Stomach (tissue), 9 donors: ENCODE measurements around the gene TMEM187. TPM values are rescaled to one million over a fixed set of nuclear protein-coding genes. Genes with fewer than 3 reads are reported as not detected.

Experiments
- DNase-seq, 2 donors: peaks; one replicate each; pipeline versions ENCODE4 v3.0.0 to v3.0.0-alpha.2; 2013 to 2019
- H3K27ac ChIP-seq, 5 donors: fragments of 200-600 bp in 4 of 5; sonication (generic) in 4 of 5; one replicate each; pipeline ENCODE4 v1.5.1; 2013 to 2019; ENCODE audit warnings: mild to moderate bottlenecking in 1 of 5, moderate library complexity in 1 of 5
- H3K27me3 ChIP-seq, 3 donors: fragments of 200-600 bp; sonication (generic); one replicate each; pipeline ENCODE4 v1.5.1; 2017 to 2019; ENCODE audit warnings: mixed run types in 1 of 3
- H3K36me3 ChIP-seq, 4 donors: fragments of 200-600 bp; sonication (generic); 1 replicate in 3 of 4; 2 replicates in 1 of 4; pipeline ENCODE4 v1.5.1; 2016 to 2019
- H3K4me1 ChIP-seq, 4 donors: fragments of 200-600 bp; sonication (generic); one replicate each; pipeline ENCODE4 v1.5.1; 2016 to 2019
- H3K4me3 ChIP-seq, 4 donors: fragments of 200-600 bp; sonication (generic) in 3 of 4; one replicate each; pipeline ENCODE4 v1.5.1; 2016 to 2019; ENCODE audit warnings: mild to moderate bottlenecking in 1 of 4
- H3K9me3 ChIP-seq, 4 donors: fragments of 200-600 bp; sonication (generic); one replicate each; pipeline ENCODE4 v1.5.1; 2016 to 2019
- CTCF ChIP-seq, 7 experiments: fragments of 450-650 bp in 4 of 7; fragments of 200-600 bp in 3 of 7; sonication (generic) in 3 of 7; IDR thresholded peaks; one replicate each; pipeline ENCODE4 v1.5.1; 2016 to 2019; ENCODE audit warnings: antibody characterized with exemption in 7 of 7, control low read depth in 2 of 7, mild to moderate bottlenecking in 1 of 7
- EP300 ChIP-seq: sonication (generic); formaldehyde crosslinking; IDR thresholded peaks from one replicate; pipeline ENCODE4 v1.6.1; 2017; ENCODE audit warnings: antibody characterized with exemption
- POLR2A ChIP-seq, 4 donors: fragments of 450-650 bp; IDR thresholded peaks; one replicate each; pipeline ENCODE4 v1.6.1; 2016; ENCODE audit warnings: antibody characterized with exemption in 4 of 4, control low read depth in 2 of 4, mild to moderate bottlenecking in 1 of 4, moderate library complexity in 1 of 4
- POLR2AphosphoS5 ChIP-seq, 3 donors: sonication (generic); formaldehyde crosslinking; IDR thresholded peaks; one replicate each; pipeline ENCODE4 v1.6.1; 2016; ENCODE audit warnings: antibody characterized with exemption in 3 of 3
- WGBS, 5 donors: extraction: QIAGEN DNeasy Blood & Tissue Kit in 3 of 5; methylation state at CpG; one replicate each; pipeline versions ENCODE4 v1.1.5 to v1.1.7; 2013 to 2018; 5-methylcytosine and 5-hydroxymethylcytosine counted together
- intact Hi-C: fragments of 100-400 bp; cut with DNase I; formaldehyde crosslinking; loops from one replicate; pipeline ENCODE4 v1.15.1; 2023; ENCODE audit warnings: low total_unique reads
- polyA plus RNA-seq, 3 donors: library from polyadenylated mRNA; stranded (reverse); fragments of 200-250 nt; gene quantifications; one replicate each; pipeline ENCODE4 v1.2.3, GENCODE V29; 2013
- total RNA-seq, 5 donors: library from RNA; depleted of rRNA; stranded (reverse); fragments of >200 nt; gene quantifications; one replicate each; pipeline versions ENCODE4 v1.1.0 to v1.2.3, GENCODE V29; 2014 to 2016
- donor health status: healthy with polysubstance abuse.
- donor health status: Bipolar disorder and iron deficiency.
- donor health status: healthy.

Gene TMEM187
- total and polyA plus RNA-seq, 8 donors: 0.89 to 16.2 (median 4.6) TPM; not detected in 1

- intact Hi-C loops: no loop called here
- Histone ChIP-seq H3K9me3 (no peaks in the 10 kb centered on the region), H3K27ac (no peak overlapping the region), H3K4me3 (no peak overlapping the region), H3K36me3 (peaks cover 9 to 51% (median 43%) of the 10 kb centered on the region in 4 donors), H3K4me1 (peaks cover 0 to 33% (median 13%) of the 10 kb centered on the region in 4 donors), H3K27me3 (peaks cover 0 to 5% (median 0%) of the 10 kb centered on the region in 3 donors)
- TF ChIP-seq CTCF (IDR thresholded peaks at IDR 0.05) (no peak), POLR2A (IDR thresholded peaks at IDR 0.05) (no peak), POLR2AphosphoS5 (IDR thresholded peaks at IDR 0.05) (no peak), EP300 (no peak)
- WGBS, 5 donors: 77 to 85% (median 79%) methylated on average over 5 to 6 of the region's 6 CpGs
- no peak for DNase-seq
Measured at GRCh38 chrX:154027022-154027402, 54.5 kb downstream of the TMEM187 start.

GRCh38 chrX:154027986-154028385 lies 55.4 kb downstream of the TMEM187 start:
- H3K4me3 ChIP-seq: no peak overlapping the region
- 36 to 90% (median 68%) methylated on average over 1 of the region's 1 CpG for WGBS, 5 donors
- TF ChIP-seq POLR2AphosphoS5 (IDR thresholded peaks at IDR 0.05) (no peak), EP300 (no peak), POLR2A (IDR thresholded peaks at IDR 0.05) (no peak), CTCF (IDR thresholded peaks at IDR 0.05) (no peak)

GRCh38 chrX:154028502-154029184 lies 56.1 kb downstream of the TMEM187 start:
- intact Hi-C loops: no loop called here
- no peaks in the 10 kb centered on the region for H3K9me3 ChIP-seq
- 56 to 87% (median 61%) methylated on average over 7 to 13 of the region's 13 CpGs for WGBS, 5 donors
- TF ChIP-seq CTCF (IDR thresholded peaks at IDR 0.05) (no peak), EP300 (no peak), POLR2A (IDR thresholded peaks at IDR 0.05) (no peak), POLR2AphosphoS5 (IDR thresholded peaks at IDR 0.05) (no peak)
- peaks cover 0 to 5% (median 0%) of the 10 kb centered on the region in 3 donors for H3K27me3 ChIP-seq
- H3K36me3 ChIP-seq: peaks cover 9 to 53% (median 46%) of the 10 kb centered on the region in 4 donors
- peak in 1 of 2 donors; percentile 33 for DNase-seq
- H3K27ac ChIP-seq: no peak overlapping the region
- H3K4me1 ChIP-seq: peaks cover 0 to 26% (median 10%) of the 10 kb centered on the region in 4 donors
- no peak overlapping the region for H3K4me3 ChIP-seq

More at GRCh38 chrX:154027986-154028385, 55.4 kb downstream of the TMEM187 start:
- Histone ChIP-seq H3K4me1 (peaks cover 0 to 31% (median 15%) of the 10 kb centered on the region in 4 donors), H3K27me3 (peaks cover 0 to 5% (median 0%) of the 10 kb centered on the region in 3 donors), H3K9me3 (no peaks in the 10 kb centered on the region), H3K36me3 (peaks cover 9 to 53% (median 46%) of the 10 kb centered on the region in 4 donors), H3K27ac (no peak overlapping the region)
- intact Hi-C loops: no loop called here
- no peak for DNase-seq

- H3K27me3 ChIP-seq: peaks cover 0 to 5% (median 0%) of the 10 kb centered on the region in 3 donors
- WGBS, 5 donors: 69 to 84% (median 76%) methylated on average over 5 to 8 of the region's 8 CpGs
- TF ChIP-seq EP300: no peak
- no peak for TF ChIP-seq POLR2AphosphoS5 (IDR thresholded peaks at IDR 0.05)
- no peak for TF ChIP-seq POLR2A (IDR thresholded peaks at IDR 0.05)
- no peaks in the 10 kb centered on the region for H3K9me3 ChIP-seq
- DNase-seq: no peak
- no peak overlapping the region for H3K4me3 ChIP-seq
- H3K4me1 ChIP-seq: peaks cover 0 to 20% (median 10%) of the 10 kb centered on the region in 4 donors
- H3K36me3 ChIP-seq: peaks cover 9 to 53% (median 46%) of the 10 kb centered on the region in 4 donors
- H3K27ac ChIP-seq: no peak overlapping the region
- intact Hi-C loops: no loop called here
Measured at GRCh38 chrX:154029439-154029838, 56.9 kb downstream of the TMEM187 start.

GRCh38 chrX:154030266-154030665 lies 57.7 kb downstream of the TMEM187 start:
- Histone ChIP-seq H3K27me3 (peaks cover 0 to 5% (median 0%) of the 10 kb centered on the region in 3 donors), H3K36me3 (peaks cover 9 to 53% (median 46%) of the 10 kb centered on the region in 4 donors), H3K9me3 (no peaks in the 10 kb centered on the region), H3K4me1 (peaks cover 0 to 23% (median 10%) of the 10 kb centered on the region in 4 donors), H3K27ac (no peak overlapping the region), H3K4me3 (no peak overlapping the region)
- DNase-seq: no peak
- intact Hi-C loops: no loop called here
- WGBS, 5 donors: 85 to 93% (median 91%) methylated on average over 7 to 20 of the region's 20 CpGs
- no peak for TF ChIP-seq CTCF (IDR thresholded peaks at IDR 0.05)
- no peak for TF ChIP-seq EP300
- no peak for TF ChIP-seq POLR2AphosphoS5 (IDR thresholded peaks at IDR 0.05)
- no peak for TF ChIP-seq POLR2A (IDR thresholded peaks at IDR 0.05)
